Mesendoderm (in vitro differentiated cells): ENCODE data around the gene NCF2.

Source experiments
- DNase-seq: peaks from one replicate; pipeline ENCODE4 v3.0.0; 2013
- H2AK5ac ChIP-seq: 2 replicates; pipeline ENCODE4 v1.6.1; 2013; ENCODE audit warnings: low read length, inconsistent platforms
- H2BK120ac ChIP-seq: 2 replicates; pipeline ENCODE4 v1.6.1; 2013; ENCODE audit warnings: low read depth, mild to moderate bottlenecking, low read length, moderate library complexity, mixed read lengths
- H2BK15ac ChIP-seq: replicated peaks from 2 replicates; pipeline ENCODE4 v1.6.1; 2013; ENCODE audit warnings: low read depth, mild to moderate bottlenecking, moderate library complexity
- H2BK5ac ChIP-seq: 2 replicates; pipeline ENCODE4 v1.6.1; 2013; ENCODE audit warnings: low read length, inconsistent platforms
- H3K18ac ChIP-seq: 2 replicates; pipeline ENCODE4 v1.6.1; 2013; ENCODE audit warnings: mild to moderate bottlenecking, low read length, mixed read lengths
- H3K23ac ChIP-seq: one replicate; pipeline ENCODE4 v1.6.1; 2013; ENCODE audit warnings: low read length
- H3K27ac ChIP-seq: 2 replicates; pipeline ENCODE4 v1.5.1; 2013; ENCODE audit warnings: low read depth, mild to moderate bottlenecking, inconsistent platforms, low read length, moderate library complexity
- H3K27me3 ChIP-seq: 2 replicates; pipeline ENCODE4 v1.6.1; 2013; ENCODE audit warnings: low read length, control low read depth, mild to moderate bottlenecking, inconsistent platforms; ENCODE audit not compliant: insufficient read depth, poor library complexity
- H3K36me3 ChIP-seq: 2 replicates; pipeline ENCODE4 v1.6.1; 2013; ENCODE audit warnings: low read length, inconsistent platforms; ENCODE audit not compliant: control insufficient read depth, insufficient read depth
- H3K4ac ChIP-seq: one replicate; pipeline ENCODE4 v1.6.1; 2013; ENCODE audit warnings: low read depth, mild to moderate bottlenecking, low read length, moderate library complexity
- H3K4me1 ChIP-seq: 2 replicates; pipeline ENCODE4 v1.6.1; 2013; ENCODE audit warnings: low read depth, low read length, inconsistent platforms; ENCODE audit not compliant: control insufficient read depth
- H3K4me2 ChIP-seq: 2 replicates; pipeline ENCODE4 v1.6.1; 2013; ENCODE audit warnings: low read length
- H3K4me3 ChIP-seq: 2 replicates; pipeline ENCODE4 v1.5.1; 2013; ENCODE audit warnings: mild to moderate bottlenecking, low read length
- H3K56ac ChIP-seq: one replicate; pipeline ENCODE4 v1.6.1; 2013; ENCODE audit warnings: low read length
- H3K79me1 ChIP-seq: 2 replicates; pipeline ENCODE4 v1.6.1; 2013; ENCODE audit warnings: low read length, inconsistent platforms
- H3K79me2 ChIP-seq: 2 replicates; pipeline ENCODE4 v1.6.1; 2013; ENCODE audit warnings: mild to moderate bottlenecking, low read length; ENCODE audit not compliant: control insufficient read depth, insufficient read depth
- H3K9ac ChIP-seq: 2 replicates; pipeline ENCODE4 v1.6.1; 2013; ENCODE audit warnings: low read length, inconsistent platforms
- H4K5ac ChIP-seq: one replicate; pipeline ENCODE4 v1.6.1; 2013; ENCODE audit warnings: low read length
- H4K8ac ChIP-seq: one replicate; pipeline ENCODE4 v1.6.1; 2013; ENCODE audit warnings: low read depth, mild to moderate bottlenecking, control low read depth, low read length, moderate library complexity
- WGBS: extraction: QIAGEN DNeasy Blood & Tissue Kit; methylation state at CpG from one replicate; pipeline ENCODE4 v1.1.7; 2013; ENCODE audit warnings: low lambda C conversion rate, missing lambda C conversion rate; ENCODE audit not compliant: insufficient coverage; ENCODE audit errors: extremely low coverage; 5-methylcytosine and 5-hydroxymethylcytosine counted together

Gene NCF2

GRCh38 chr1:183553764-183554163, 36.5 kb downstream of the NCF2 start:
- Histone ChIP-seq H3K27me3 (no peaks in the 10 kb centered on the region), H3K79me2 (no peaks in the 10 kb centered on the region), H3K36me3 (peaks cover 2% of the 10 kb centered on the region), H2BK15ac (no peak overlapping the region), H3K27ac (no peak overlapping the region), H3K4me1 (no peaks in the 10 kb centered on the region), H3K23ac (no peak overlapping the region), H3K4me2 (no peak overlapping the region), H3K4me3 (no peak overlapping the region), H3K18ac (no peak overlapping the region), H4K8ac (no peak overlapping the region), H3K4ac (no peak overlapping the region), H3K9ac (no peak overlapping the region), H4K5ac (no peak overlapping the region), H2AK5ac (no peak overlapping the region), H3K56ac (no peak overlapping the region), H2BK120ac (no peak overlapping the region), H2BK5ac (no peak overlapping the region), H3K79me1 (no peaks in the 10 kb centered on the region)
- WGBS: no CpG with 5 or more reads among the region's 3 CpGs
- DNase-seq: peak; percentile 87

- H3K36me3 ChIP-seq: peaks cover 2% of the 10 kb centered on the region
Observed at GRCh38 chr1:183553331-183553730, 36.9 kb downstream of the NCF2 start.

GRCh38 chr1:183552891-183553290, 37.4 kb downstream of the NCF2 start:
- Histone ChIP-seq H3K23ac (no peak overlapping the region), H3K4me2 (no peak overlapping the region), H2BK15ac (no peak overlapping the region), H3K18ac (no peak overlapping the region), H3K27me3 (no peaks in the 10 kb centered on the region), H3K4me1 (no peaks in the 10 kb centered on the region), H3K9ac (no peak overlapping the region), H3K4ac (no peak overlapping the region), H3K56ac (no peak overlapping the region), H2BK5ac (no peak overlapping the region), H3K79me2 (no peaks in the 10 kb centered on the region), H3K4me3 (no peak overlapping the region), H4K5ac (no peak overlapping the region), H4K8ac (no peak overlapping the region), H3K36me3 (peaks cover 2% of the 10 kb centered on the region), H2BK120ac (no peak overlapping the region), H2AK5ac (no peak overlapping the region), H3K79me1 (no peaks in the 10 kb centered on the region), H3K27ac (no peak overlapping the region)
- DNase-seq: no peak
- no CpG with 5 or more reads among the region's 6 CpGs for WGBS

More at GRCh38 chr1:183553331-183553730, 36.9 kb downstream of the NCF2 start:
- Histone ChIP-seq H2BK15ac (no peak overlapping the region), H4K5ac (no peak overlapping the region), H3K9ac (no peak overlapping the region), H3K23ac (no peak overlapping the region), H3K56ac (no peak overlapping the region), H3K4ac (no peak overlapping the region), H3K4me3 (no peak overlapping the region), H2BK5ac (no peak overlapping the region), H3K79me1 (no peaks in the 10 kb centered on the region), H3K4me1 (no peaks in the 10 kb centered on the region), H3K79me2 (no peaks in the 10 kb centered on the region), H3K18ac (no peak overlapping the region), H3K4me2 (no peak overlapping the region), H4K8ac (no peak overlapping the region), H2BK120ac (no peak overlapping the region), H3K27ac (no peak overlapping the region), H2AK5ac (no peak overlapping the region), H3K27me3 (no peaks in the 10 kb centered on the region)
- no CpG with 5 or more reads among the region's 5 CpGs for WGBS
- no peak for DNase-seq

GRCh38 chr1:183552441-183552840, 37.8 kb downstream of the NCF2 start:
- Histone ChIP-seq H2BK120ac (no peak overlapping the region), H3K79me2 (no peaks in the 10 kb centered on the region), H3K18ac (no peak overlapping the region), H3K79me1 (no peaks in the 10 kb centered on the region), H2BK5ac (no peak overlapping the region), H4K8ac (no peak overlapping the region), H3K4me3 (no peak overlapping the region), H3K4me1 (no peaks in the 10 kb centered on the region), H3K27me3 (no peaks in the 10 kb centered on the region), H3K36me3 (peaks cover 2% of the 10 kb centered on the region), H2AK5ac (no peak overlapping the region), H4K5ac (no peak overlapping the region), H2BK15ac (no peak overlapping the region), H3K56ac (no peak overlapping the region), H3K4ac (no peak overlapping the region), H3K9ac (no peak overlapping the region), H3K4me2 (no peak overlapping the region), H3K27ac (no peak overlapping the region), H3K23ac (no peak overlapping the region)
- no peak for DNase-seq
- no CpG with 5 or more reads among the region's 7 CpGs for WGBS

- H3K18ac ChIP-seq: no peak overlapping the region
- no peaks in the 10 kb centered on the region for H3K4me1 ChIP-seq
- DNase-seq: no peak
- no peak overlapping the region for H2BK120ac ChIP-seq
- no peak overlapping the region for H3K4me2 ChIP-seq
- H3K4me3 ChIP-seq: no peak overlapping the region
- H3K9ac ChIP-seq: no peak overlapping the region
- H3K36me3 ChIP-seq: peaks cover 2% of the 10 kb centered on the region
- no peak overlapping the region for H2BK15ac ChIP-seq
- H3K4ac ChIP-seq: no peak overlapping the region
- no peak overlapping the region for H4K5ac ChIP-seq
- no peaks in the 10 kb centered on the region for H3K79me2 ChIP-seq
- no peaks in the 10 kb centered on the region for H3K79me1 ChIP-seq
- H3K56ac ChIP-seq: no peak overlapping the region
- no peak overlapping the region for H3K23ac ChIP-seq
- no peak overlapping the region for H4K8ac ChIP-seq
- H2BK5ac ChIP-seq: no peak overlapping the region
- no peaks in the 10 kb centered on the region for H3K27me3 ChIP-seq
- H2AK5ac ChIP-seq: no peak overlapping the region
- H3K27ac ChIP-seq: no peak overlapping the region
- WGBS: no CpG with 5 or more reads among the region's 9 CpGs
Observed at GRCh38 chr1:183551924-183552323, 38.3 kb downstream of the NCF2 start.

GRCh38 chr1:183550915-183551314, 39.3 kb downstream of the NCF2 start:
- H4K5ac ChIP-seq: no peak overlapping the region
- H3K4ac ChIP-seq: no peak overlapping the region
- no peak overlapping the region for H3K56ac ChIP-seq
- no peak overlapping the region for H3K9ac ChIP-seq
- no CpG with 5 or more reads among the region's 3 CpGs for WGBS
- DNase-seq: no peak
- peaks cover 2% of the 10 kb centered on the region for H3K36me3 ChIP-seq
- no peaks in the 10 kb centered on the region for H3K79me2 ChIP-seq
- H2BK15ac ChIP-seq: no peak overlapping the region
- H3K79me1 ChIP-seq: no peaks in the 10 kb centered on the region
- no peak overlapping the region for H3K4me2 ChIP-seq
- H3K4me1 ChIP-seq: no peaks in the 10 kb centered on the region
- no peak overlapping the region for H2BK5ac ChIP-seq
- no peak overlapping the region for H3K18ac ChIP-seq
- no peak overlapping the region for H2BK120ac ChIP-seq
- H4K8ac ChIP-seq: no peak overlapping the region
- H3K23ac ChIP-seq: no peak overlapping the region
- no peak overlapping the region for H3K27ac ChIP-seq
- H3K27me3 ChIP-seq: no peaks in the 10 kb centered on the region
- H3K4me3 ChIP-seq: no peak overlapping the region
- no peak overlapping the region for H2AK5ac ChIP-seq
